K562 treated with DMSO at 1 percent for 12 hours (cell line): ENCODE measurements around the gene NPAS4. TPM values are rescaled to one million over a fixed set of nuclear protein-coding genes. Genes with fewer than 3 reads are reported as not detected.

ENCODE experiments used
- total RNA-seq: library from RNA; unstranded; fragments of 300-600 nt; gene quantifications from 2 replicates; pipeline ENCODE4 v1.2.3, GENCODE V29; 2022; ENCODE audit not compliant: insufficient read depth

Gene NPAS4
- not detected in 2 replicates for total RNA-seq

GRCh38 chr11:66420671-66421476 lies at the start of gene NPAS4:
Gene NPAS4, plus strand, starts transcription at chr11:66421035. Its CDS starts 145 bp downstream, at chr11:66421180.

GRCh38 chr11:66371627-66372415 lies 49.0 kb upstream of the NPAS4 start, which contains the start of gene SLC29A2:
Gene SLC29A2, minus strand, starts transcription at chr11:66371760. Its CDS starts 169 bp downstream, at chr11:66371591.

GRCh38 chr11:66438504-66439466 lies 17.9 kb downstream of the NPAS4 start, which contains the start of gene MRPL11:
Gene MRPL11, minus strand, starts transcription at chr11:66438848. Its CDS starts 94 bp downstream, at chr11:66438754.

GRCh38 chr11:66466225-66467033 lies 45.6 kb downstream of the NPAS4 start, which contains the start of gene PELI3:
Gene PELI3, plus strand, starts transcription at chr11:66466905. Its CDS starts 1,224 bp downstream, at chr11:66468129.

Other genes starting within 250 kb of the NPAS4 start
- 27.7 and 41.5 TPM in 2 replicates for gene KLC2, start 163.3 kb upstream of the NPAS4 start, total RNA-seq
- 147 and 150 TPM in 2 replicates for gene RAB1B, start 152.4 kb upstream of the NPAS4 start, total RNA-seq
- gene CNIH2, start 142.9 kb upstream of the NPAS4 start, total RNA-seq: not detected in 2 replicates
- 106 and 126 TPM in 2 replicates for gene YIF1A, start 131.9 kb upstream of the NPAS4 start, total RNA-seq
- gene TMEM151A, start 129.1 kb upstream of the NPAS4 start, total RNA-seq: not detected in 2 replicates
- not detected in 2 replicates for gene CD248, start 104.0 kb upstream of the NPAS4 start, total RNA-seq
- 0.59 and 0.91 TPM in 2 replicates for gene RIN1, start 84.6 kb upstream of the NPAS4 start, total RNA-seq
- 44.7 and 57.8 TPM in 2 replicates for gene BRMS1, start 75.9 kb upstream of the NPAS4 start, total RNA-seq
- 27.4 and 34.3 TPM in 2 replicates for gene B4GAT1, start 73.4 kb upstream of the NPAS4 start, total RNA-seq
- 7.5 and 12.2 TPM in 2 replicates for gene SLC29A2, start 49.3 kb upstream of the NPAS4 start, total RNA-seq
- 44.5 and 73.2 TPM in 2 replicates for gene MRPL11, start 17.8 kb downstream of the NPAS4 start, total RNA-seq
- 4.0 and 7.5 TPM in 2 replicates for gene PELI3, start 45.9 kb downstream of the NPAS4 start, total RNA-seq
- gene DPP3, start 59.4 kb downstream of the NPAS4 start, total RNA-seq: 41.1 and 42.9 TPM in 2 replicates
- gene BBS1, start 89.6 kb downstream of the NPAS4 start, total RNA-seq: 8.5 and 13.5 TPM in 2 replicates
- gene ZDHHC24, start 125.0 kb downstream of the NPAS4 start, total RNA-seq: 6.9 and 8.6 TPM in 2 replicates
- not detected in 2 replicates for gene ACTN3, start 125.9 kb downstream of the NPAS4 start, total RNA-seq
- gene CTSF, start 147.6 kb downstream of the NPAS4 start, total RNA-seq: 20.3 and 24.5 TPM in 2 replicates
- gene CCDC87, start 172.0 kb downstream of the NPAS4 start, total RNA-seq: not detected in 2 replicates
- 40.3 and 40.4 TPM in 2 replicates for gene CCS, start 172.2 kb downstream of the NPAS4 start, total RNA-seq
- gene RBM14, start 195.6 kb downstream of the NPAS4 start, total RNA-seq: 51.4 and 80.4 TPM in 2 replicates
- 110 and 113 TPM in 2 replicates for gene RBM4, start 217.7 kb downstream of the NPAS4 start, total RNA-seq